GM19455 (cell line): ENCODE data around the gene GMPR2.

Experiments used
- ATAC-seq: cut with Tn5 transposase; IDR thresholded peaks from one replicate; pipeline ENCODE4 v1.9.1; 2021; ENCODE audit not compliant: unreplicated experiment

The GMPR2 gene

DNA sequence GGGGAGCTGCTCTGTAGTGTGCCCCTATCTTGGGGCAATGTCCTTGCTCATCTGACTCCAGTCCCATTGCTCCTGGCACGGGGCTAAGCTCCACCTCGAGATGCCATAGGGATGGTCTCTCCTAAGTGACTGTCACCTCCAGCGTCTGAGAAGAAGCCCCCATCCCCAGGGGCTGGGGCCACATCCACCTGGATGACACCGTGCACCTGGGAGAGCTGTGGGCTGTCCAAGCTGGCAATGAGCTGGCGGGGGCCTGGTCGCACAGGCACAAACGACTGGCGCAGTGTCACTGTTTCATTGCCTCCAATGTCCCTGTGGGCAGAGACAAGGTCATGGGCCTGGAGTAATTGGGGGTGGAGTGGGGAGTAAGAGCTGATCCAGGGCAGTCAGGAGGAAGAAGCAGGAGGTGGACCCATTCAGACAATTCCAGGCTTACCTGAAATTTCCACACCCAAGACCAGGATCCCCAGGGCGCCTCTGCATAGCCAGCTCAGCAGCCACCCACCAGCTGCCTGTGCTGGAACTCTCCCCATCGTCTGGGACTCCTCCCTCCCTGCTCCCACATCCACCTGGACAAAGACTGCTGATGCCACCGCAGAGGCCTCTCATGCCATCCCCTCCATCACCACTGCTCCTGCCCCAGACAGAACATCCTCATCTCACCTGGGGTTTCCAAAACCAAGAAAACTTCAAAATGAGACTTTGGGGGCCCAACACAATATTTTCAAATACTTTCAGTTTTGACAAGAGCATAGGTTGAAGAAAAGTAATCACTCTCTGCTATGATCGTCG, 16.7 kb downstream of the GMPR2 start:
- ATAC-seq, result no peak

DNA sequence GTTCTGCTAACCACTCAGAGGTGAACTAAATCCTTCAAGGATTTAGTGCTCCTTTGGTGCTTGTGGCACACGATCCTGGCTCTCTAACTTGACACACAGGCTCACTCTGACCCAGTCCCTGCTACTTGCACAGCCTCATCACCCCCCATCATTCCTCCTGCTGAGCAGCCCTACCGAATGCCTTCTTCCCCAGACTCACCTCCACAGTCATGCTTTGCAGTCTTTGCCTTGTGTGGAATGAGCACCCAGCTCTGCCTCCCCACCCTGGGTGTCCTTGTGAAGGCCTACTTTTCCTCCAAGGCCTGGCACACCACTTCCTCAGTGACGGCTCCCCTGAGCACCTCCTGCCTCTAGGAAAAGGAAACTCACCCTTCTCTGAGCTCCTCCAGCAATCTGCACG, 17.6 kb downstream of the GMPR2 start:
- no peak for ATAC-seq

DNA sequence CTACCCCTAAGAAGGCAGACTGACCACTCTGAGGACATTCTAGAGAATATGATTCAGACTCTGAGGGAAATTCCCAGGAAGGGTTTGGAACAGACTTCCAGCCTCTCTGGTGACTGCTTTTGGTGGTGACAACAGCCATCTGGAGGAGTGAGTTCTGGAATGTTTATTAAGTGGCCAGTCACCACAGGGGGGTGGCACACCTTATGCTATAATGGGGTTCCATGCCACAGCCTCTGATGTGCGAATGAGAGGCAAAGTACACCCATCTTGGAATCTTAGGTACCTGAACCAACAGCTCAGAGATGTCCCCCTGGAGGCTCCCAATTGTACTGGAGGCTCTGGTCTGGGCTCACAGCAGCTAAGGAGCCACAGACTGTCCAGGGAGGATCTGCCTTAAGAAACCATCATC, 19.2 kb downstream of the GMPR2 start:
- no peak for ATAC-seq

DNA sequence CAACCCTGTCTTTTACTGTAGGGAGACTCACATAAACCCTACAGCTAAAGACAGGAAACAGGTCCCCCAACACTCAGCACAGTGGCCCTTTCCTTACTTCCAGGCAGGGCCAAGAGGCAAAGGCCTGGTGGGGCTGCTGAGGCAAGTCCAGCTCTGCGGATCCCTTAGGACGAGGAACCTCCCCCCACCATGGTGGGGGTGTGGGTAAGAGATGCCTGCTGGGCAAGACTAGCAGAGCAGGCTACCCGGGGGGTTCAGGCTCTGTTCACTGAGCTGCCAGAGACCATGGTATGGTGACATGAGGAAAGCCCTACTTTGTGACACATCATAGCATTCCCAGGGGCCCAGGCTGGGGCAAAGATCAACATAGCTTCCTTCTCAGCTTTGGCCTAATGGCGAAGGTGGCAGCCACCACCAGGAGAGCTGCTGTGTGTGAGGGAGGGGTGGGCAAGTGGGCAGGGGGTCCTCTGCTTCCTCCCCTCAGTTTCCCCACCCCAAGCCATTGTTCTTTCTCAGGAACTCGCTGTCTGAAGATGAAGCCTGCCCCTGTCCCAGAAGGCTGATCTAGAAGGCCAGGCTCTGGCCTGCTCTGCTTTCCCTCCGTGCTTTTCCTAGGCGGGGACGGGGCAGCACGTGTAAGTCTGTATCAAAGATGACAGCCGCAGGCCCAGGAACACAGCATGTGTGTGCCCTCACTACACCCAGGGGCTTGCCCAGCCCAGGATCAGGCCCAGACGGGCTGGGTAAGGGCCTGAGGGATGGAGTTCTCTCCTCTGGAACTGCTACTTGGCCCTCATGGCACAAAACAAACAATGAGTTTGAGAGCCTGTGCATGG, 19.8 kb downstream of the GMPR2 start:
- no peak for ATAC-seq

DNA sequence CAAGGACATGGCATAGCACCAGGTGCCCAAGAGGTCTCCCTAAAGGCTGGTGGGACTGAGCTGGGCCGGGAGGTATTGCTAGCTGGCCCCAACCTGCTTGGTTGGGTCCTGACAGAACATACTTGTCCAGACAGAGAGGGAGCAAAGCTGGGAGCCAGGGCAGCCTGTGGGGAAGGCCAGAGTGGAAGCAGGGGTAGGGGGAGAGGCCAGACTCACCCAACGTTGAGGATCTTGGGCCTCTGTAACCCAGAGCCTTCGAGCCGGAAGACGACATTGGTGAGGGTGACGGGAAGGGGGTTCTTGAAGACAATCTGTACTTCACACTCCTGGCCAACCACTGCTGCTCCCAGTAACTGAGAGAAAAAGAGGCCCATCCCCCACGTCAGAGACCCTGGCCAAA, 21.2 kb downstream of the GMPR2 start:
- no peak for ATAC-seq

DNA sequence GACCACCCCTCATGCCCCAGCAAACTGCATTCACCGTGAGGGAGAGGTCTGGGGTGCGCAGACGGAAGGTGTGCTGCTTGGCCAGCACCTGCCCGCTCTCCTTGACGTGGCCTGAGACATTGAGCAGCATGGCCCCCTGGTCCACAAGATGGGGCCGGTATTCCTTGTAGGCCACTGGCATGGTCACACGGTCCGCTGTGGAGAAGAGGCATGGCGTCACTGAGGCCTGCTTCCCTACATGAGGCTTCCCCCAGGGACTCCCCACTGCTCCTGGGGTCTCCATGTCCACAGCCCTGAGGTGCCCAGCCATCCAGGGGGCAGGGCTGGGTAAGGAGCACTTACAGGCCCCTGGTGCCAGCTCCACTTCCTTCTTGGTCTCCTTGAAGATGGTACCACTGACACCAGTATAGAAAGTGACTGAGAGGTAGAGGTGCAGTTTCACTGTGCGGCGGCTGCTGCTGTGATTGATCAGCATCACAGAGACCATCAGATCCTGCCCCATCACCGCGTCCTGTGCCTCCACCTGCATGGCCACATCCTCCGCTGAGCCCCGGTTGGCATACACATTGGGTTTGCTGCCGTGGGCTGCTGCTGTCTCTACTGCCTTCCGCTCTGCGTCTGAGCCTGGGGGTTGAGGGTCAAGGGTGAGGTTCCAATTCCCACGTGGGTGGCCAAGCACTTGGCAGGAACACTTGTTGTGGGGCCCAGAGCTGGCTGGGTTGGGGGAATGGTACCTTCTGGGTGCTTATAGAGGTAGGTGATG, 22.1 kb downstream of the GMPR2 start:
- no peak for ATAC-seq

DNA sequence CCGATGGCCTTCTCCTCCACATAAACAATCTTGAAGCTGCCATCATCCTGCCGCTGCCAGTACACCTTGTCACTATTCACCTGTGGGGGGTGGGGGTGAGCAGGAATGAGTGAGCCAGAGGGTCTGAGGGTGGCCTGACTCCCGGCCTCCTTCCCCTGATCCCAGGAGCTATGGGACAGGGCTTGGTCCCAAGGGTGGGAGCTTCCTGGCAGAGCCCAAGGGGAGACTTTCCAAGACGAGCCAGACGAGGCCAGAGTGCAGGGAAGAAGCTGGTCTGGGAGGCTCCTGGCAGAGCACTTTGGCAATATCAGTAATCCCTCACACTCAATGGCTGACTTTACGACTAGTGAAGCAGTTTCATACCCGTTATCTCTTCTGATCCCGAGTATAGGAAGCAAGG, 22.7 kb downstream of the GMPR2 start:
- no peak for ATAC-seq

DNA sequence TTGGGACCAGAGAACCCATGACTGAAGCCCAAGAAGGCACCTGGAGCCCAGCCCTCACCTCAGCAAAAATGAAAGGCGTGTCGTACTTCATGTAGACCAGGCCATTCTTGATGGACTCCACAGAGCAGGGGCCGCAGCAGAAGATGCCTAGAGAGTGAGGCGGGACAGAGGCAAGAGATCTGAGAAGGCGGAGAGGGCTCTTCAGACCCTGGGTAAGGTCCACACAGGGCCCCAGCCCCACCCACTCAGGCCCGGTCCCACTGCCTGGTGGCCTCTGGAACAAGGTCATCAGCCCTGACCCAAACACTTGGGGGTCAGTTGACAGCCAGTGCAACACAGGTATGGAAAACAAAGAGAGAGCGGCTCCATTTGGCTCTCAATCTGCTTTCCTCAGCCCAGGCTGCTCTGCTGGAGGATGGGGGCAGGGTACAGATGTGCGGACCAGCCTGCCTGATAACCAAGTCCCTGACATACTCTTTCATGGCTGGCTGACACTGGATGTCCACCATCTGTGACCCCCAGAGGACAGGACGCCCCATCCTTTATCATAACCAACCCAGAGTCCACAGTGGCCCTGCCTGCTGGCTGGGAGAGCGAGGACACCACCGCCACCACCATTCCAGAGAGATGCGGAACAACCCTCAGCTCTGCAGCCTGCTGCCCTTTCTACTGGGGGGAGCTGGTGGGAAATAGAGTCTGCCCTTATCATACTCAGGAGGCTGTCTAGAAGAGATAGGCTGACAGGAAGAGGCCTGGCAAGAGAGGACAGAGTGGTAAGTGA, 23.4 kb downstream of the GMPR2 start:
- ATAC-seq, result no peak

DNA sequence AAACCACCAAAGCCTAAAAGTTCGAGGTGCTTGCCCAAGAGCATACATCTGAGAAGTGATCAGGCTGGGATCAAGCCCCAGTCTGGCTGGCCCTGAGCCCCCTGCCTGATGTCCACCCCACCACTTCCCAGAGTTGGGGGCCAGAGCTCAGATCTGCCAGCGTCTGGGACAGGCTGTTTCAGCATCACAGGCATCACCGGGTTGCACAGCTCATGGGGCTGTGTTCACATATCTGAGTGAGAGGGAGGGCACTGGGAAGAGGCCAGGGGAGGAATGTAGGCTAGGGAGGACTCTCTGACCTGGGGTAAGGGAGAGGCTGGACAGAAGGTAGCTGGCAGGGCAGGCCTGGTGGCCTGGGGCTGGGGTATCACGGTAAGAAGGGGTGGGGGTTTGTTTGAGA, 24.2 kb downstream of the GMPR2 start:
- ATAC-seq, result no peak

DNA sequence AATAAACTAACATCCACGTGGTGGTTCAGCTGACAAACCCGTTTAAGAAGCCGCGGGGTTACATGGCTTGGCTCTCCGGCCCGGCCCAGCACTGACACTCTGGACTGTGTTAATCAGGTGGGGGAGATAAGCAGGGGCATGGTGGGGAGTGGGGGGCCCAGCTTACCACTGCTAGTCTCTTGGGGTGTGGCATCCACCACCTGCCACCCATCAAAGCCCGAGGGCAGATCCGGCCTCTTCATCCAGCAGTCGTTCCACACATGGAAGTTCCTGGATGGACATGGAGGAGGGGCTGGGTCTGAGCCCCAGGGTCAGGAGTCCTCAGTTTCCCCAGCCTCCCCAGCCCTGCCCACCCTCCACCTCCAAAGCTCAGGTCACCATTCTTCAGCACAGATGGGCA, 25.4 kb downstream of the GMPR2 start:
- no peak for ATAC-seq

DNA sequence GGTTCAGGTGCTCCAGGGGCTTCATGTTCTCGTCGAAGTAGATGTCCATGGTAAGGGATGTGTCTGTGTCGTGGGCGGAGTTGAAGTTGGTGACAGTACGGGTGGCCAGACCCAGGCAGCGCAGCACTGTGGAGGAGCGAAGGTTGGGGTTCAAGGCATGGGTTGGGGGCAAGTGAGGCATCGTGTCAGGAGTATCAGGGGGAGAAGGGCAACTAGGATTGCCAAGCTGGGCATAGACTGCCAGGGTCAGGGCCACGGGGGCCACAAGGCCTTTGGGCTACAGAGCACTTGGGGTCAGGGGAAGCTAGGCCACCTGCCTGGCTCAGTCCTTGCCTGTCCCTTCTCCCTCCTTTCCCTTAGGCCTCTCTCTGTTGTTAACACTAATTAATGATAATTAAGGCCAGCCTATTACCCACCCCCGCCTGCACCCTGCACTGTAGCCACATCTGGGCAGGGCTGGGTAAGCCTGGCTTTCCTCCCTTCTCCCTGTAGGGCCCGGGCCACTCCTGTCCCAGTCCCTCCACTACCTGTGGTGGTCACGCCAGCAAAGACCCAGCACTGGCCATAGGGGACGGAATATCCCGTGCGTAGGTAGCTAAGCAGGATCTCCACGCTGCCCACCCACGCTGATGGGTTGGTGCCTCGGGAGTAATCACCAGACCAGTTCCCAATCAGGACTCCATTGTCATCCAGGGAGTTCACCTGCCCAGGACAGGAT, 26.0 kb downstream of the GMPR2 start:
- ATAC-seq, result no peak

DNA sequence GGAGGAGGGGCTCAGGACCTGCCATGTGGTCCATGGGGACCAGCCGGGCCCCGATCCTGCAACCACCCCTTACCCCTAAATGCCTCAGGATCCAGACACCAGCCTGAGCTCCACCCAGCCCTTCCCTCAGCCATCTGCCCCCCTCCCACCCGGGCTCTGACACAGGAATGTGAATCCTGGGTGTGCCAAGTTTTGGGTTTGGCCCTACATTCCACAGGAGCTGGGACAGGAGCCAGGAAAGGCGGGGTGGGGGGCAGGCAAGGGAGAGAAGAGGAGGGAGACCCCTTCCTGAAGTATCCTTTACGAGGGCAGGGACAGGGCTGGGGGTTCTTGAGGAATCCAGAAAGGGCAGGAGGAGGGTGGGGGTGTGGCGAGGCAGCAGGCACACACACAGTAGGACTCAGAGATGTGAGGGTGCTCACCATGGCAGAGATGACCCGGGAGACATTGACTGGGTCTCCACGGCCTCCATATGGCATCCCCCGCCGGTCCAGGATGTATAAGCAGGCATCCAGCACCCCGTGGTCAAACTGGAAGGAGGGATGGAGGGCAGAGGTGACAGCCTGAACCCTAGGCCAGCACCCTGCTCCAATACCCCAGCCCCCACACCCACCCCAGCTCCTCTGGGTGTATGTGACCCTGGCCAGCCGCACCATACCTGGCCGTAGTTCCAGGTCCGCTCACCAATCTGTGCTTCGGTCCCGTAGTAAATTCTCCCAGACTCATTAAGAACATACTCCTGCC, 26.7 kb downstream of the GMPR2 start:
- no peak for ATAC-seq

DNA sequence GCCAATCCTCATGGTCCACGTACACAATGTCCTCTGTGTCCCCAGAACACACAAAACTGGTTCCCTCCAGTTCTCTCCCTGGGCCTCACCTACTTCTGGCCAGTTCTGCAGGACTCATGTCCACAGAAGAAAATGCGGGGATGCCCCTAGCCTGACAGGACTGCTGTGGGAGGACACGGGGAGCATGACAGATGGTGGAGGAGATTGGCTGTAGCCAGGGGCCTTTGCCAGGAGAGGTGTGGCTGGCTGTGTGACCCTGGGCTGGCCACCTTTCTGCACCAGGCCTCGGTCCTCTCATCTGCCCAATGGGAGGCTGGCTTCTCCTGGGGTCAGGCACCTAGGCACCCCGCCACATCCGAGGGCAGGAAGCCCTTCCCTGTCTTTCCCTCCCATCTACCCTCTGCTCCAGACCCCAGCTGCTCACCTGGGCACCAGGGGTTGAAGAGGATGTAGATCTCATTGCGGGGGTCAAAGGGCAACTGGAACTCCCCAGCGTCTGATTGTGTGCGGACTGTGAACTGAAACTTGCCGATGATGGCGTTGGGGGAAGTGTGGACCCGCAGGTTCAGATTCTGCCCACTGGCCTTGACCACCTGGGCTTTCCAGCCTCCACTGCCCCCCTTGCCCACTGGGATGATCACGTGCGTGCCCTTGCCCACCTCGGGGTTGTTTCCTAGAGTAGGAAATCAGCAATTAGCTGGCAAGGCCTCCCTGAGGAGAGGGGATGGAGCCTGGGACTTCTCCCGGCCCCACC, 27.5 kb downstream of the GMPR2 start:
- no peak for ATAC-seq

DNA sequence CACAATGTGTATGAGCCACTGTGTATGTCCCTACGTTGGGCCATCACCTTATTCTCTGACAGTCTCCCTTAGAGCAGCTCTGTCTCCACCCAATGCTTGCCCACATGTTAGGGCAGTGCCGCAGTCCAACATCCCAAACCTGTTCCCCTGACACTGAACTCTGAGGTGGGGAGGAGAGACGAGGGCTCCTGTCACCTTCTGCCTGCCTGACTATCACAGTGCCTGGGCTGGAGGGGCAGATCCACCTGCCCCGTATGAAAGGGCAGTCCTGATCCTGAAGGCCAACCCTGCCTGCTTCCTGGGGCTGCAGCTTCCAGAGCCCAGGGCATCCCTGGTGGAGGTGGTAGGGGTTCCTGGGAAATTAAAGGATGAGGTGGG, 28.0 kb downstream of the GMPR2 start:
- no peak for ATAC-seq

DNA sequence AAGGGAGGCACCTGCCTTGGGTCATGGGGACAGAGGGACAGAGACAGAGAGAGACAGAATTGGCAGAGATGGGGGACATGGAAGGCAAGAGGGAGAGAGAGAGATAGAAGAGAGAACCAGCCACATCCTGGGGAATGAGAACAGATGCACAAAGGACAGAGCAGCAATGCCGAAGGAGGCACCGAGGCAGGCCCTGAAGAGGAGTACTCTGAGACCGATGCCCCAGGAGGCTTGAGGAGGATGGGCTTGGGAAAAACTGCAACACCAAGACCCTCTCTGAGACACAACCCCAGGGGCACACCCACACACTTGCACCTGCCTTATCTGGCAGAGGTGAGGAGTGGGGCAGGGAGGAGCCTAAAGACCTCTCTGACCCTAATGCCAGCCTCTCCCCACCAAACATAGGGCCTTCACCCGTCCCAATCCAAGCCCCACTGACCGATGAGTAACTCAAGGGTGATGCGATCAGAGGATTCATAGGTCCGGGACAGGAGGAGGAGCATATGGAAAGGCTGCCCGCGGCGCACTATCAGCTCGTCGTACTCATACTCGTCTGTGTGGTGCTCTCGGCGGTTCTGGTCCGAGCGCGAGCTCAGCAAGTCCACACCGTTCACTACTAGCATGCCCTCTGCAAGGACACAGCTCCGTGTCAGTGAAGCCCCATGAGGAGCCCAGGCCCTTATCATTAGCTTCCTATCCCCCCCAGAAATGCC, 28.7 kb downstream of the GMPR2 start:
- no peak for ATAC-seq

DNA sequence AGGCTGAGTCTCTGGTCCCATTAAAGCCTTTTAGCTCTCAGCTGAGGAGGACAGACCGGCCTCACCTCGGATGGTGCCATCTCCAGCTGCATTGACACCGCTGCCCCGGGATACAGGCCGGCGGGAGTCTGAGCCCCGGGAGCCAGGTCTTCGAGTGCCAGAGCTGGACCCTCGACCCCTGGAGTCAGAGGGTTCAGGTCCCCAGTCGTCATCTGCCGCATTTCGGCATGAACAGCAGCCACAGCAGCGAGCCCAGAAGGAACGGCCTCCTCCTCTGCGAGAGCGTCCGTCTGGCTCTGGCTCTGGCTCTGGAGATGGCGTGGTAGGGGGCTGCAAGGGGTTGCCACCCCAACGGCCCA, 29.2 kb downstream of the GMPR2 start:
- no peak for ATAC-seq

DNA sequence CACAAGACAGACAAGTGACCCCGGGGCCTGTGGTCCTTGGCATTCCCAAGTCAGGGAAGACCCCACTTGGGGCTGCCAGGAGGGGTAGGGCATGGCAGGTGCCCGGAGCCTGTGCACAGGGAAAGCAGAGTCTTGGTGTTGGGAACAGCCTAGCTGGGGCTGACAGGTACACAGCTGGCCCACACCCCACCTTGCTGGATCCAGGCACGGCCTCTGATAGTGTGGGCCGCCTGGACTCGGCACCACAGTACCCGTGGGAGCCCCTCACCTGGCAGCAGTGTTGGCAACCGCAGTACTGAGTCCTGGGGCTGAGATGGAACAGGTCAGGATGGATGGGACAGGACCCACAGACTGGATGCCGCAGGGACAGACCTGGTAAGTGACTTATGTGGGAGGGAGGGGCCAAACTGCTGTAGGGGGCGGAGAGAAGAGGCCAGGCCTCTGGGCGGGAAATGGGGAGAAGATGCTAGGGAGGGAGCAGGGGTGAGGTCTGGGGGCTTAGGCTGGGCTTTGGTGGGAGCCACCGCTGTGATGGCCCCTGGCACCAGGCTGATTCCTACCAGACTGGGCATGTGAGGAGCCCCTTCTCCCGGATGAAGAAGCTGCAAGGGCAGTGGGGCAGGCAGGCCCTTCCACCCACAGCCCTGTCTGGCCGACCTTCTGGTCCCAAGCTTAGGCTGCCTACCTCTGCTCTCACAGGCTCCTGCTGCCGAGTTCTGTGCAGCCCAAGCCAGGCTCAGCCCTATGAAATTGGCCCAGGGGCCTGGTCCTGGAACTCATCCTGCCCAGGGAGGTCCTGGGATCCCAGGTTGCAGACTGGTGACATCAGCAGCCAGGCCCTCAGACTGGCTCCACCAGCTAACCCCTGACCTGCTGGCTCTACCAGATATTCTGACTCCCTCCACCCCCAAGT, 30.3 kb downstream of the GMPR2 start, which contains the start of gene TGM1:
Gene TGM1 (minus strand): TSS at position 357 of the 913 bp plus-strand sequence. CDS start 825 bp downstream, outside the sequence.
- no peak for ATAC-seq
